H1 (cell line): ENCODE data around the gene ZNF814. TPM values are rescaled to one million over a fixed set of nuclear protein-coding genes. Genes with fewer than 3 reads are reported as not detected.
"Not testable (repeated sequence)": the region's sequence is repeated elsewhere in the genome, so short reads cannot be mapped to it uniquely, and the experiment has no call there.

Experiments
- CTCF ChIA-PET: fragments of 300-600 bp; sonication (Branson Sonifier 250); formaldehyde crosslinking; loops from one replicate; lab custom pipeline; 2021; ENCODE audit not compliant: partially characterized antibody; lab: Charles Lee
- POLR2A ChIA-PET: fragments of 300-600 bp; sonication (Branson Sonifier 250); formaldehyde crosslinking; loops from one replicate; lab custom pipeline; 2021; ENCODE audit warnings: inconsistent platforms; ENCODE audit not compliant: partially characterized antibody; lab: Charles Lee
- DNase-seq, 2 experiments: peaks; one replicate each; pipeline versions ENCODE4 v3.0.0 to v3.0.0-alpha.2; 2010 to 2022; ENCODE audit warnings: low spot score in 2 of 2, low read depth in 1 of 2, mixed read lengths in 1 of 2
- FAIRE-seq: peaks from 2 replicates; lab custom pipeline; 2011; peaks lifted over from hg19 to GRCh38; lab: Jason Lieb, UNC
- H2AFZ ChIP-seq: 2 replicates; pipeline ENCODE4 v1.8.1; 2012; ENCODE audit warnings: low read length, inconsistent platforms
- H2AK5ac ChIP-seq: 2 replicates; pipeline ENCODE4 v1.6.1; 2013; ENCODE audit warnings: low read depth, low read length
- H2BK120ac ChIP-seq: replicated peaks from 2 replicates; pipeline ENCODE3; 2013; ENCODE audit warnings: low read depth, low read length, inconsistent platforms
- H2BK12ac ChIP-seq: 2 replicates; pipeline ENCODE4 v1.6.1; 2013; ENCODE audit warnings: low read depth, low read length
- H2BK15ac ChIP-seq: 2 replicates; pipeline ENCODE4 v1.6.1; 2013; ENCODE audit warnings: low read length
- H2BK20ac ChIP-seq: 2 replicates; pipeline ENCODE4 v1.6.1; 2013; ENCODE audit warnings: low read length
- H2BK5ac ChIP-seq: 2 replicates; pipeline ENCODE4 v1.6.1; 2013; ENCODE audit warnings: low read depth, low read length
- H3K14ac ChIP-seq: 2 replicates; pipeline ENCODE4 v1.6.1; 2013; ENCODE audit warnings: inconsistent platforms; ENCODE audit not compliant: insufficient read length
- H3K18ac ChIP-seq: 2 replicates; pipeline ENCODE4 v1.6.1; 2013; ENCODE audit warnings: low read length; ENCODE audit errors: extremely low read depth
- H3K23ac ChIP-seq: 2 replicates; pipeline ENCODE4 v1.6.1; 2013; ENCODE audit warnings: inconsistent platforms; ENCODE audit not compliant: insufficient read length
- H3K23me2 ChIP-seq: 2 replicates; pipeline ENCODE4 v1.6.1; 2013; ENCODE audit warnings: low read depth, low read length
- H3K27ac ChIP-seq: 2 replicates; pipeline ENCODE4 v1.6.1; 2011; ENCODE audit warnings: low read depth, low read length, inconsistent platforms
- H3K27me3 ChIP-seq, 4 experiments: replicated peaks in 1 of 4; 1 replicate in 1 of 4; 2 replicates in 3 of 4; pipeline versions ENCODE4 v1.6.1 to v1.8.1; 2011 to 2013; ENCODE audit warnings: low read length in 3 of 4, mild to moderate bottlenecking in 3 of 4, inconsistent platforms in 2 of 4, mixed read lengths in 2 of 4, moderate library complexity in 1 of 4; ENCODE audit not compliant: control insufficient read depth in 3 of 4, insufficient read depth in 3 of 4; ENCODE audit errors: extremely low read depth in 1 of 4
- H3K36me3 ChIP-seq, 4 experiments: 2 replicates each; pipeline versions ENCODE4 v1.6.1 to v1.8.1; 2011 to 2013; ENCODE audit warnings: mild to moderate bottlenecking in 4 of 4, low read length in 3 of 4, moderate library complexity in 2 of 4, control low read depth in 1 of 4, inconsistent platforms in 1 of 4; ENCODE audit not compliant: insufficient read depth in 4 of 4, control insufficient read depth in 2 of 4
- H3K4ac ChIP-seq: replicated peaks from 2 replicates; pipeline ENCODE3; 2013; ENCODE audit warnings: low read length, low read depth, mixed read lengths, inconsistent platforms; ENCODE audit not compliant: insufficient read length
- H3K4me1 ChIP-seq, 4 experiments: replicated peaks in 1 of 4; 1 replicate in 1 of 4; 2 replicates in 3 of 4; pipeline versions ENCODE4 v1.6.1 to v1.8.1; 2011 to 2013; ENCODE audit warnings: low read length in 3 of 4, inconsistent platforms in 2 of 4, mixed read lengths in 1 of 4; ENCODE audit not compliant: insufficient read depth in 4 of 4, control insufficient read depth in 3 of 4
- H3K4me2 ChIP-seq, 2 experiments: 2 replicates each; pipeline versions ENCODE4 v1.6.1 to v1.8.1; 2011 to 2013; ENCODE audit warnings: low read depth in 2 of 2, low read length in 2 of 2, control low read depth in 1 of 2, inconsistent platforms in 1 of 2, mild to moderate bottlenecking in 1 of 2; ENCODE audit not compliant: insufficient read depth in 1 of 2
- H3K4me3 ChIP-seq, 4 experiments: fragments of 200-600, 300-600 bp in 1 of 4; sonication (generic), shearing (Covaris generic), sonication (Bioruptor Twin) in 1 of 4; 2 replicates each; pipeline versions ENCODE4 v1.5.1 to v1.8.1; 2011 to 2016; ENCODE audit warnings: low read length in 4 of 4, low read depth in 3 of 4, control low read depth in 2 of 4, inconsistent platforms in 2 of 4, mild to moderate bottlenecking in 2 of 4, mixed read lengths in 1 of 4, moderate library complexity in 1 of 4; ENCODE audit not compliant: insufficient read depth in 2 of 4; ENCODE audit errors: extremely low read depth in 1 of 4
- H3K56ac ChIP-seq: replicated peaks from 2 replicates; pipeline ENCODE3; 2013; ENCODE audit warnings: low read depth, mild to moderate bottlenecking, mixed read lengths, low read length, inconsistent platforms; ENCODE audit not compliant: insufficient read length
- H3K79me1 ChIP-seq: 2 replicates; pipeline ENCODE4 v1.6.1; 2013; ENCODE audit warnings: low read depth, low read length, control low read depth
- H3K79me2 ChIP-seq, 2 experiments: 2 replicates each; pipeline versions ENCODE4 v1.6.1 to v1.8.1; 2012 to 2013; ENCODE audit warnings: low read length in 2 of 2, mild to moderate bottlenecking in 2 of 2, inconsistent platforms in 1 of 2; ENCODE audit not compliant: insufficient read depth in 2 of 2, control insufficient read depth in 1 of 2
- H3K9ac ChIP-seq, 4 experiments: replicated peaks in 1 of 4; 1 replicate in 1 of 4; 2 replicates in 3 of 4; pipeline versions ENCODE4 v1.6.1 to v1.8.1; 2011 to 2013; ENCODE audit warnings: low read depth in 3 of 4, low read length in 3 of 4, control low read depth in 2 of 4, mild to moderate bottlenecking in 2 of 4, moderate library complexity in 2 of 4, inconsistent platforms in 1 of 4; ENCODE audit errors: extremely low read depth in 1 of 4
- H3K9me3 ChIP-seq, 2 experiments: 2 replicates each; pipeline versions ENCODE4 v1.6.1 to v1.8.1; 2012 to 2013; ENCODE audit warnings: mild to moderate bottlenecking in 2 of 2, moderate library complexity in 2 of 2, control low read depth in 1 of 2, inconsistent platforms in 1 of 2, low read depth in 1 of 2, low read length in 1 of 2, mixed read lengths in 1 of 2; ENCODE audit not compliant: insufficient read depth in 2 of 2
- H4K20me1 ChIP-seq, 2 experiments: replicated peaks in 1 of 2; 2 replicates each; pipeline versions ENCODE3 to v1.8.1; 2011 to 2013; ENCODE audit warnings: inconsistent platforms in 2 of 2, low read length in 2 of 2, mild to moderate bottlenecking in 1 of 2; ENCODE audit not compliant: insufficient read depth in 2 of 2, control insufficient read depth in 1 of 2
- H4K5ac ChIP-seq: 2 replicates; pipeline ENCODE4 v1.6.1; 2013; ENCODE audit warnings: low read length, low read depth, mixed read lengths, inconsistent platforms; ENCODE audit not compliant: insufficient read length
- H4K8ac ChIP-seq: 2 replicates; pipeline ENCODE4 v1.8.0; 2013; ENCODE audit warnings: mild to moderate bottlenecking, moderate library complexity, low read length, inconsistent platforms; ENCODE audit not compliant: insufficient read depth; ENCODE audit errors: extremely low read depth
- H4K91ac ChIP-seq: replicated peaks from 2 replicates; pipeline ENCODE3; 2013; ENCODE audit warnings: low read length, mixed read lengths, inconsistent platforms; ENCODE audit not compliant: insufficient read length
- WGBS, 2 experiments: shearing (Covaris generic) in 1 of 2; methylation state at CpG; one replicate each; pipeline versions ENCODE4 v1.1.6 to v1.1.7; 2013 to 2015; ENCODE audit warnings: low lambda C conversion rate in 2 of 2, mixed read lengths in 2 of 2, inconsistent platforms in 1 of 2, low coverage in 1 of 2, missing lambda C conversion rate in 1 of 2; ENCODE audit not compliant: insufficient replicate concordance in 2 of 2, insufficient coverage in 1 of 2, insufficient read length in 1 of 2; ENCODE audit errors: extremely low coverage in 1 of 2, missing lambda C conversion rate in 1 of 2; 5-methylcytosine and 5-hydroxymethylcytosine counted together
- polyA plus RNA-seq, 7 experiments: library from polyadenylated mRNA; depleted of rRNA in 3 of 7; stranded (reverse) in 5 of 7; unstranded in 2 of 7; fragments of >200 nt in 5 of 7; fragments of 200-250 nt in 2 of 7; gene quantifications; 1 replicate in 5 of 7; 2 replicates in 1 of 7; 4 replicates in 1 of 7; pipeline versions ENCODE4 v1.2.1 to v1.2.3, GENCODE V29; 2011 to 2013; ENCODE audit warnings: missing spikeins in 2 of 7, mixed read lengths in 2 of 7
- total RNA-seq: library from RNA; stranded (reverse); fragmentation: NEBNext Ultra II Directional; extraction: Animal tissue kit (Norgen Biotek cat#: 25700); gene quantifications from 2 replicates; pipeline ENCODE4 v1.2.1, GENCODE V29; 2021

The ZNF814 gene
- total and polyA plus RNA-seq, 2 of the 8 experiments (the other 6 are each of a cell fraction or from before 2014, with no cell fraction given), result 90.9 to 99.6 TPM

DNA sequence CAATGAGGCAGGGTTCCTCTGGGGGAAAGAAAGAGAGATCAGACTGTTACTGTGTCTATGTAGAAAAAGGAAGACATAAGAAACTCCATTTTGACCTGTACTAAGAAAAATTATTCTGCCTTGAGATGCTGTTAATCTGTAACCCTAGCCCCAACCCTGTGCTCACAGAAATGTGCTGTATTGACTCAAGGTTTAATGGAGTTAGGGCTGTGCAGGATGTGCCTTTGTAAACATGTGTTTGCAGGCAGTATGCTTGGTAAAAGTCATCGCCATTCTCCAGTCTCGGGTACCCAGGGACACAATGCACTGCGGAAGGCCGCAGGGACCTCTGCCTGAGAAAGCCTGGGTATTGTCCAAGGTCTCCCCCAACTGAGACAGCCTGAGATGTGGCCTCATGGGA lies 65.2 kb downstream of the ZNF814 start:
- H3K23me2 ChIP-seq, H4K5ac ChIP-seq, H2AK5ac ChIP-seq, H2BK120ac ChIP-seq, H3K4ac ChIP-seq, FAIRE-seq, H2BK20ac ChIP-seq, H4K8ac ChIP-seq, H2AFZ ChIP-seq, H3K14ac ChIP-seq, H3K9ac ChIP-seq, H2BK15ac ChIP-seq, H3K4me1 ChIP-seq, H3K4me3 ChIP-seq, H4K20me1 ChIP-seq, H3K23ac ChIP-seq, H3K79me1 ChIP-seq, H3K27me3 ChIP-seq, H3K9me3 ChIP-seq, H2BK12ac ChIP-seq, H3K27ac ChIP-seq, CTCF ChIA-PET, POLR2A ChIA-PET, H3K4me2 ChIP-seq, H3K18ac ChIP-seq, H2BK5ac ChIP-seq, DNase-seq, H4K91ac ChIP-seq, H3K56ac ChIP-seq: not testable (repeated sequence)
- WGBS, 2 experiments, result 100% methylated on average over 3 of the region's 4 CpGs; no CpG with 5 or more reads in 1 of the 2 experiments
- peaks cover 18 to 78% of the 10 kb centered on the region in 2 experiments for H3K79me2 ChIP-seq
- peaks cover 0 to 11% (median 0%) of the 10 kb centered on the region in 4 experiments; a peak in 3 of 8 replicates for H3K36me3 ChIP-seq

DNA sequence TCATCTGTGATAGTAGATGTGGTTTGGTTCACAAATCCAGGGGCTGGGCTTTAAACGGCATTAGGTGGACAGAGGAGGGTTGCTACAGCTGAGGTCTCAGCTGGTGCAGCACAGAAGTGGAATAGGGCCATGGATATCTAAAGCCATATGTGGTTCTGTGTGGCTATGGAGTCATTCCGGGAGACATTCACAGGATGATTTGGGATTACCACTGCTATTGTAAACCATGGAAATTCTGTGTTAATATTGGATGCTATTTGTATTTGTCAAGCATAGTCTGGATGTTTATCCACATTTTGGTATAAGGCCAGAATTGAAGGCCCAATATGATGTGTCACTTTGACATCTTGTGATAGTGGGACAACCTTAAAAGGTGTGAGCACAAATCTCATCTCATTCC lies 65.7 kb downstream of the ZNF814 start:
- H4K20me1 ChIP-seq, H4K5ac ChIP-seq, H3K23ac ChIP-seq, H2BK12ac ChIP-seq, H3K4me2 ChIP-seq, H3K23me2 ChIP-seq, H2BK120ac ChIP-seq, H3K79me1 ChIP-seq, H3K14ac ChIP-seq, CTCF ChIA-PET, H3K27me3 ChIP-seq, H3K4me1 ChIP-seq, H4K8ac ChIP-seq, H2BK20ac ChIP-seq, H2AFZ ChIP-seq, H3K4me3 ChIP-seq, H3K4ac ChIP-seq, H3K27ac ChIP-seq, H2AK5ac ChIP-seq, POLR2A ChIA-PET, H3K9me3 ChIP-seq, H4K91ac ChIP-seq, H3K18ac ChIP-seq, FAIRE-seq, H2BK5ac ChIP-seq, DNase-seq, H3K56ac ChIP-seq, H3K9ac ChIP-seq, H2BK15ac ChIP-seq: not testable (repeated sequence)
- Histone ChIP-seq H3K36me3 (peaks cover 0 to 11% (median 0%) of the 10 kb centered on the region in 4 experiments; a peak in 3 of 8 replicates), H3K79me2 (peaks cover 18 to 77% of the 10 kb centered on the region in 2 experiments)
- WGBS, 2 experiments, result 94% methylated on average over 2 of the region's 2 CpGs; no CpG with 5 or more reads in 1 of the 2 experiments
